ENCODE data around the gene JAKMIP1. TPM values are rescaled to one million over a fixed set of nuclear protein-coding genes. Genes with fewer than 3 reads are reported as not detected.

The JAKMIP1 gene
- total RNA-seq, 1 experiment from 2014 or later = not detected

GRCh38 chr4:5976431-5976830, 223.9 kb downstream of the JAKMIP1 start:
- intact Hi-C loops (cut with micrococcal nuclease; ENCODE audit: unreplicated experiment) (loop anchor here (10.0 kb wide), 1 partner anchor 142 kb away; no protein-coding TSS in a partner anchor), in situ Hi-C loops (cut with HindIII; ENCODE audit: low pct_unique_long_range_greater_than_20kb, low sequenced_read_pairs) (no loop called here)
- H3K4me3 ChIP-seq (ENCODE audit: low read depth in 2 of 2, low read length in 2 of 2) = no peak overlapping the region
- H3K27me3 ChIP-seq (ENCODE audit: control insufficient read depth, insufficient read depth, low read length) = peaks cover 12% of the 10 kb centered on the region; the same call in 1 of the 2 replicates
- ChIA-PET CTCF (interaction anchor here (0.6 to 0.7 kb wide), 2 partner anchors 98 to 114 kb away, joined by 5 to 7 read pairs; no protein-coding TSS in a partner anchor), POLR2A (no interaction called here)
- no TSS peak for BruUV-seq (replicated peaks)
- TF ChIP-seq SIN3A (IDR thresholded peaks at IDR 0.05; ENCODE audit: borderline replicate concordance, insufficient read depth, low read depth, low read length) (no peak), CTCF (IDR thresholded peaks at IDR 0.05) (no peak), POLR2AphosphoS5 (IDR thresholded peaks at IDR 0.05; ENCODE audit: low read depth, low read length) (no peak), TCF7L2 (IDR thresholded peaks at IDR 0.05; ENCODE audit: low read depth, low read length) (no peak)
- TF ChIP-seq, protein P1, sequence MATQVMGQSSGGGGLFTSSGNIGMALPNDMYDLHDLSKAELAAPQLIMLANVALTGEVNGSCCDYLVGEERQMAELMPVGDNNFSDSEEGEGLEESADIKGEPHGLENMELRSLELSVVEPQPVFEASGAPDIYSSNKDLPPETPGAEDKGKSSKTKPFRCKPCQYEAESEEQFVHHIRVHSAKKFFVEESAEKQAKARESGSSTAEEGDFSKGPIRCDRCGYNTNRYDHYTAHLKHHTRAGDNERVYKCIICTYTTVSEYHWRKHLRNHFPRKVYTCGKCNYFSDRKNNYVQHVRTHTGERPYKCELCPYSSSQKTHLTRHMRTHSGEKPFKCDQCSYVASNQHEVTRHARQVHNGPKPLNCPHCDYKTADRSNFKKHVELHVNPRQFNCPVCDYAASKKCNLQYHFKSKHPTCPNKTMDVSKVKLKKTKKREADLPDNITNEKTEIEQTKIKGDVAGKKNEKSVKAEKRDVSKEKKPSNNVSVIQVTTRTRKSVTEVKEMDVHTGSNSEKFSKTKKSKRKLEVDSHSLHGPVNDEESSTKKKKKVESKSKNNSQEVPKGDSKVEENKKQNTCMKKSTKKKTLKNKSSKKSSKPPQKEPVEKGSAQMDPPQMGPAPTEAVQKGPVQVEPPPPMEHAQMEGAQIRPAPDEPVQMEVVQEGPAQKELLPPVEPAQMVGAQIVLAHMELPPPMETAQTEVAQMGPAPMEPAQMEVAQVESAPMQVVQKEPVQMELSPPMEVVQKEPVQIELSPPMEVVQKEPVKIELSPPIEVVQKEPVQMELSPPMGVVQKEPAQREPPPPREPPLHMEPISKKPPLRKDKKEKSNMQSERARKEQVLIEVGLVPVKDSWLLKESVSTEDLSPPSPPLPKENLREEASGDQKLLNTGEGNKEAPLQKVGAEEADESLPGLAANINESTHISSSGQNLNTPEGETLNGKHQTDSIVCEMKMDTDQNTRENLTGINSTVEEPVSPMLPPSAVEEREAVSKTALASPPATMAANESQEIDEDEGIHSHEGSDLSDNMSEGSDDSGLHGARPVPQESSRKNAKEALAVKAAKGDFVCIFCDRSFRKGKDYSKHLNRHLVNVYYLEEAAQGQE (IDR thresholded peaks at IDR 0.05; ENCODE audit: insufficient read depth in 1 of 2, low read depth in 2 of 2, low read length in 1 of 2) = no peak
- H3K36me3 ChIP-seq (ENCODE audit: control insufficient read depth, insufficient read depth, low read length) = no peaks in the 10 kb centered on the region
- ATAC-seq = no peak
- no peak overlapping the region for H3K27ac ChIP-seq (ENCODE audit: low read length)
- no peaks in the 10 kb centered on the region for H3K9me3 ChIP-seq (ENCODE audit: control insufficient read depth, insufficient read depth, low read depth, low read length)
- H3K4me1 ChIP-seq (ENCODE audit: control insufficient read depth, insufficient read depth, low read length) = no peaks in the 10 kb centered on the region
- DNase-seq (ENCODE audit: low read depth, low spot score) = no peak

Other genes with a start within 250 kb of the JAKMIP1 start
- under 0.01 TPM for gene C4orf50, start 182.1 kb downstream of the JAKMIP1 start, total RNA-seq (2021; ENCODE audit: unreplicated experiment)
- 67.5 TPM for gene WFS1, start 69.3 kb upstream of the JAKMIP1 start, total RNA-seq (2021; ENCODE audit: unreplicated experiment)